GM12801 (cell line): ENCODE data around the gene PLPPR2.

Experiments used
- TF ChIP-seq, protein P1 (sequence below): IDR thresholded peaks from one replicate; pipeline ENCODE4 v1.5.1; 2011; ENCODE audit warnings: control low read depth; ENCODE audit not compliant: insufficient read length; ENCODE audit errors: extremely low read depth

The PLPPR2 gene

DNA sequence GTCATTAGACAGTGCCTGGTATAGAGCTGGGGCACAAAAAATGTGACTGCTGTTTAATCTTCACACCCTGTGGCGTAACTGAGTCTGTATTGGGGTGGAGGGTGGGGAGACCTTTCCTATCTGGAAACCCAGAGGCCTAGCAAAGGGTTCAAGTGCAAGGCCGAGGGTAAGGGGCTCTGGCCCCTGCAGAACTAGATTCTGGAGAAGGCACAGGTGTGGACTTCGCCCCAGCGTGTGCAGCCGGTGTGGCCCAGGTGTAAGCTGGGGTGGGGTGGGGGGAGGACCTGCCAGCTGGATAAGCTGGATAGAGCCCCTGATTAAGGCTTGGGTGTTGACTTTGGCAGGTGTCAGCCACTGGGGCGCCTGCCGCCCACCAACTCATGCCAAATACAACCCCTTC is 17.1 kb upstream of the PLPPR2 start:
- TF ChIP-seq, protein P1, sequence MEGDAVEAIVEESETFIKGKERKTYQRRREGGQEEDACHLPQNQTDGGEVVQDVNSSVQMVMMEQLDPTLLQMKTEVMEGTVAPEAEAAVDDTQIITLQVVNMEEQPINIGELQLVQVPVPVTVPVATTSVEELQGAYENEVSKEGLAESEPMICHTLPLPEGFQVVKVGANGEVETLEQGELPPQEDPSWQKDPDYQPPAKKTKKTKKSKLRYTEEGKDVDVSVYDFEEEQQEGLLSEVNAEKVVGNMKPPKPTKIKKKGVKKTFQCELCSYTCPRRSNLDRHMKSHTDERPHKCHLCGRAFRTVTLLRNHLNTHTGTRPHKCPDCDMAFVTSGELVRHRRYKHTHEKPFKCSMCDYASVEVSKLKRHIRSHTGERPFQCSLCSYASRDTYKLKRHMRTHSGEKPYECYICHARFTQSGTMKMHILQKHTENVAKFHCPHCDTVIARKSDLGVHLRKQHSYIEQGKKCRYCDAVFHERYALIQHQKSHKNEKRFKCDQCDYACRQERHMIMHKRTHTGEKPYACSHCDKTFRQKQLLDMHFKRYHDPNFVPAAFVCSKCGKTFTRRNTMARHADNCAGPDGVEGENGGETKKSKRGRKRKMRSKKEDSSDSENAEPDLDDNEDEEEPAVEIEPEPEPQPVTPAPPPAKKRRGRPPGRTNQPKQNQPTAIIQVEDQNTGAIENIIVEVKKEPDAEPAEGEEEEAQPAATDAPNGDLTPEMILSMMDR = no peak

DNA sequence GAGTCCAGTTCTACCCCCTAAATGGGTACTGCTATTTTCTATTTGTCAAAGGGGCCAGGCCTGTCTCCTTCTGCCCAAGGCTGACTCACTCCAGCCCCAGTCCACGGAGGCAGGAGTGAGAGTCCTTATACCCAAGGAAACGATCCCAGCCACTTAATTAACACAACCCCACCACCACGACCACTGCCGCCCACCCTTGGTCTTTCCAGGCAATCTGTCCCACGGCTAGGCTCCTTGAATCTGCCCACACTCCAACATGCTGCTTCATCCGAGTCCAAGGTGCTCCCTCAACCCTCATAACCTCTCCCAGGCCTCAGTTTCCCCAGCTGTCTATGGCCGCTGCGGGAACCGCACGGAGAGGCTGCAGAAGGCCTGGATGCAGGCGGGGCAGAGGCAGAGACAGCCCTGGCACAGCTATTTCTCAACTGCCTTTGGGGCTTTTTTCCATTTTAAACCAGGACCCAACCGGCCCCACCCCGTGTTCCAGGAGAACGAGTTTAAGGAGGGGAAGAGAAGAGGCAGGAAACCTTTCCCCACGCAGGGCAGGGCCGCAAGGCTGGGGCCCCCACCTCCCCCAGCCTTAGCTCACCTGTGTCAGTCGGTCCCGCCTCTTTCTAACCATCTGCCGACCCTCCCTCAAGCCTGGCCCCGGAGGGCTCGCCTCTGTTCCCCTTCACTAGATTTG is 16.5 kb upstream of the PLPPR2 start:
- TF ChIP-seq, protein P1 = no peak

GRCh38 chr19:11339254-11340098 is 15.8 kb upstream of the PLPPR2 start, which contains the start of gene RAB3D:
RAB3D (minus strand) TSS chr19:11339657; CDS start chr19:11337399, 2,258 bp downstream.
- TF ChIP-seq, protein P1 = no peak

- TF ChIP-seq, protein P1 = no peak
These were observed 12.8 kb upstream of the PLPPR2 start for GRCh38 chr19:11342429-11342828.

DNA sequence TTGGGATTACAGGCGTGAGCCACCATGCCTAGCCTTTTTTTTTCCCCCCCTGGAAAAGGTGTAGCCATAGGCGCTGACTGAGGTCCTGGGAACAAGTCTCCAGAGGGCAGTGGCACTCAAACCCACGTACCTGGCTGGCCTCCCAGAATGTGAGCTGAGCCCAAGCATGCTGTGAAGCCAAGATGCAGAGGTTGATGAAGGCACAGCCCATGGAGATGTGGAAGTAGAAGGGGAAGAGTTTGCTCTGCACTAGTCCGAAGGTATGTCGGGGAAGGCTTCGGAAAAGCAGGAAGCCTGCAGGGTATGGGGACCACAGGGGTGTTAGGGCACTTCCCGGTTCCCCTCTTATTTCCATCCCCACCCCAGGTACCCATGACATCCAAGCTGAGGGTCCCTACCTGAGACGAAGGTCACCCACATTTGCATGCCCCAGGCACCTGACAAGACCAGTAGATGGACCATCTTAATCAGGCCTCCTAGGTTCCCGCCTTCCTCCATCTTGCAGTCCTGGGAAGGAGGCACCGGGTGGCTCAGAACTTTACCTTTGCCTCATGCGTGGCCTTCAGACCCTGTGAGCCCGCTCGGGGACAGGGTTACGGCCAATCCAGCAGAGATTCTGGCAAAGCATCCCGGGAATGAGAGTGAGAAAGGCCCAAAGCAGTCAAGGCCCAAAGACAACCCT is 10.0 kb upstream of the PLPPR2 start:
- TF ChIP-seq, protein P1 = no peak

- TF ChIP-seq, protein P1 = no peak
These were observed 8.9 kb upstream of the PLPPR2 start, which contains the start of the genes CCDC159 and TMEM205 for GRCh38 chr19:11346104-11346940. CCDC159 (plus strand) TSS chr19:11346519; CDS start chr19:11346607, 88 bp downstream. TMEM205 (minus strand) TSS chr19:11346268; CDS start chr19:11345619, 649 bp downstream.
